Activated CD8-positive, alpha-beta T cell treated with anti-CD3 and anti-CD28 coated beads for 36 hours (primary cell): ENCODE results near the gene GNRHR. TPM values are rescaled to one million over a fixed set of nuclear protein-coding genes. Genes with fewer than 3 reads are reported as not detected.
A peak's percentile ranks its signal among the peaks of the same experiment; 100 is the strongest.

Experiments
- ATAC-seq: fragments of 200-7000 bp; cut with Tn5 transposase; one replicate; pipeline ENCODE4 v1.10.0; 2021; ENCODE audit warnings: mild to moderate bottlenecking, moderate library complexity
- CTCF ChIA-PET: fragments of 350-600 bp; sonication (Branson Sonifier 250); formaldehyde crosslinking; loops from one replicate; lab custom pipeline; 2021; ENCODE audit warnings: antibody characterized with exemption; lab: Charles Lee
- POLR2A ChIA-PET: fragments of 350-600 bp; sonication (Branson Sonifier 250); formaldehyde crosslinking; loops from one replicate; lab custom pipeline; 2021; ENCODE audit warnings: antibody characterized with exemption; lab: Charles Lee
- DNase-seq: peaks from one replicate; pipeline ENCODE4 v3.0.0-alpha.2; 2020
- H3K27ac Mint-ChIP-seq: one replicate; pipeline ENCODE4 v1.8.0; 2021; ENCODE audit warnings: mild to moderate bottlenecking, mixed read lengths
- H3K27me3 Mint-ChIP-seq: one replicate; pipeline ENCODE4 v1.8.0; 2021; ENCODE audit warnings: mixed read lengths
- H3K36me3 Mint-ChIP-seq: one replicate; pipeline ENCODE4 v1.8.0; 2021; ENCODE audit warnings: low read depth, mixed read lengths
- H3K4me1 Mint-ChIP-seq: one replicate; pipeline ENCODE4 v1.8.0; 2021; ENCODE audit warnings: low read depth, mixed read lengths
- H3K4me3 Mint-ChIP-seq: one replicate; pipeline ENCODE4 v1.8.0; 2021; ENCODE audit warnings: mild to moderate bottlenecking, moderate library complexity, mixed read lengths
- H3K9me3 Mint-ChIP-seq: one replicate; pipeline ENCODE4 v1.8.0; 2021; ENCODE audit warnings: mixed read lengths
- intact Hi-C: fragments of 100-400 bp; cut with micrococcal nuclease; formaldehyde crosslinking; loops from one replicate; pipeline ENCODE4 v1.10.0; 2022
- total RNA-seq, 2 experiments: library from RNA; stranded (reverse); gene quantifications; one replicate each; pipeline ENCODE4 v1.2.3, GENCODE V29; 2021
- TF ChIP-seq, protein P1 (sequence below): fragments of 200-600 bp; IDR thresholded peaks from one replicate; pipeline ENCODE4 v1.8.0; 2022; ENCODE audit warnings: antibody characterized with exemption, mild to moderate bottlenecking

The GNRHR gene
- total RNA-seq, 2 experiments from 2014 or later = not detected

GRCh38 chr4:67725132-67725531, 29.1 kb downstream of the GNRHR start:
- intact Hi-C loops = no loop called here

GRCh38 chr4:67723949-67724348, 30.2 kb downstream of the GNRHR start:
- Mint-ChIP-seq H3K4me1 (peaks cover 8% of the 10 kb centered on the region), H3K27ac (no peak overlapping the region), H3K27me3 (no peaks in the 10 kb centered on the region), H3K4me3 (no peak overlapping the region), H3K36me3 (peaks cover 28% of the 10 kb centered on the region), H3K9me3 (peaks cover 7% of the 10 kb centered on the region)
- DNase-seq = no peak
- ChIA-PET CTCF (interaction anchor here (0.8 to 1.1 kb wide), 2 partner anchors 8 to 21 kb away, joined by 3 read pairs; no protein-coding TSS in a partner anchor), POLR2A (no interaction called here)
- intact Hi-C loops = no loop called here
- no peak for ATAC-seq
- TF ChIP-seq, protein P1, sequence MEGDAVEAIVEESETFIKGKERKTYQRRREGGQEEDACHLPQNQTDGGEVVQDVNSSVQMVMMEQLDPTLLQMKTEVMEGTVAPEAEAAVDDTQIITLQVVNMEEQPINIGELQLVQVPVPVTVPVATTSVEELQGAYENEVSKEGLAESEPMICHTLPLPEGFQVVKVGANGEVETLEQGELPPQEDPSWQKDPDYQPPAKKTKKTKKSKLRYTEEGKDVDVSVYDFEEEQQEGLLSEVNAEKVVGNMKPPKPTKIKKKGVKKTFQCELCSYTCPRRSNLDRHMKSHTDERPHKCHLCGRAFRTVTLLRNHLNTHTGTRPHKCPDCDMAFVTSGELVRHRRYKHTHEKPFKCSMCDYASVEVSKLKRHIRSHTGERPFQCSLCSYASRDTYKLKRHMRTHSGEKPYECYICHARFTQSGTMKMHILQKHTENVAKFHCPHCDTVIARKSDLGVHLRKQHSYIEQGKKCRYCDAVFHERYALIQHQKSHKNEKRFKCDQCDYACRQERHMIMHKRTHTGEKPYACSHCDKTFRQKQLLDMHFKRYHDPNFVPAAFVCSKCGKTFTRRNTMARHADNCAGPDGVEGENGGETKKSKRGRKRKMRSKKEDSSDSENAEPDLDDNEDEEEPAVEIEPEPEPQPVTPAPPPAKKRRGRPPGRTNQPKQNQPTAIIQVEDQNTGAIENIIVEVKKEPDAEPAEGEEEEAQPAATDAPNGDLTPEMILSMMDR = no peak

More at GRCh38 chr4:67725132-67725531, 29.1 kb downstream of the GNRHR start:
- no peak for ATAC-seq
- no peaks in the 10 kb centered on the region for H3K27me3 Mint-ChIP-seq
- ChIA-PET CTCF (interaction anchor here (1.4 kb wide), 1 partner anchor 21 kb away, joined by 9 read pairs; no protein-coding TSS in a partner anchor), POLR2A (no interaction called here)
- no peak overlapping the region for H3K27ac Mint-ChIP-seq
- TF ChIP-seq, protein P1 = no peak
- peaks cover 7% of the 10 kb centered on the region for H3K9me3 Mint-ChIP-seq
- no peak for DNase-seq
- peaks cover 29% of the 10 kb centered on the region for H3K36me3 Mint-ChIP-seq
- H3K4me1 Mint-ChIP-seq = peaks cover 8% of the 10 kb centered on the region
- H3K4me3 Mint-ChIP-seq = no peak overlapping the region

GRCh38 chr4:67723341-67723740, 30.8 kb downstream of the GNRHR start:
- peaks cover 7% of the 10 kb centered on the region for H3K9me3 Mint-ChIP-seq
- no peak overlapping the region for H3K27ac Mint-ChIP-seq
- TF ChIP-seq, protein P1 = no peak
- CTCF ChIA-PET = interaction anchor here (0.8 to 1.2 kb wide), 3 partner anchors 9 to 26 kb away, joined by 3 read pairs; no protein-coding TSS in a partner anchor
- intact Hi-C loops = no loop called here
- DNase-seq (no peak), ATAC-seq (no peak)
- H3K36me3 Mint-ChIP-seq = peaks cover 23% of the 10 kb centered on the region
- no peak overlapping the region for H3K4me3 Mint-ChIP-seq
- H3K4me1 Mint-ChIP-seq = peaks cover 8% of the 10 kb centered on the region
- POLR2A ChIA-PET = no interaction called here
- H3K27me3 Mint-ChIP-seq = no peaks in the 10 kb centered on the region

- ChIA-PET POLR2A (interaction anchor here (1.5 kb wide), 1 partner anchor 10 kb away, joined by 5 read pairs; no protein-coding TSS in a partner anchor), CTCF (interaction anchor here (1.1 to 1.2 kb wide), 2 partner anchors 10 to 27 kb away, joined by 3 read pairs; no protein-coding TSS in a partner anchor)
- no peak for ATAC-seq
- Mint-ChIP-seq H3K4me1 (peaks cover 3% of the 10 kb centered on the region), H3K36me3 (peaks cover 21% of the 10 kb centered on the region), H3K27ac (no peak overlapping the region), H3K9me3 (peaks cover 2% of the 10 kb centered on the region), H3K4me3 (no peak overlapping the region), H3K27me3 (no peaks in the 10 kb centered on the region)
- TF ChIP-seq, protein P1 = no peak
- intact Hi-C loops = no loop called here
- DNase-seq = peak; percentile 20
Measured at GRCh38 chr4:67721770-67722597, 32.2 kb downstream of the GNRHR start.
